GM19372 (cell line): ENCODE measurements around the gene MAN2A2.
"Not testable (repeated sequence)": the region's sequence is repeated elsewhere in the genome, so short reads cannot be mapped to it uniquely, and the experiment has no call there.

ENCODE experiments used
- ATAC-seq: cut with Tn5 transposase; IDR thresholded peaks from one replicate; pipeline ENCODE4 v1.9.1; 2021; ENCODE audit warnings: mild to moderate bottlenecking, low read depth, moderate library complexity; ENCODE audit not compliant: unreplicated experiment

Gene MAN2A2

DNA sequence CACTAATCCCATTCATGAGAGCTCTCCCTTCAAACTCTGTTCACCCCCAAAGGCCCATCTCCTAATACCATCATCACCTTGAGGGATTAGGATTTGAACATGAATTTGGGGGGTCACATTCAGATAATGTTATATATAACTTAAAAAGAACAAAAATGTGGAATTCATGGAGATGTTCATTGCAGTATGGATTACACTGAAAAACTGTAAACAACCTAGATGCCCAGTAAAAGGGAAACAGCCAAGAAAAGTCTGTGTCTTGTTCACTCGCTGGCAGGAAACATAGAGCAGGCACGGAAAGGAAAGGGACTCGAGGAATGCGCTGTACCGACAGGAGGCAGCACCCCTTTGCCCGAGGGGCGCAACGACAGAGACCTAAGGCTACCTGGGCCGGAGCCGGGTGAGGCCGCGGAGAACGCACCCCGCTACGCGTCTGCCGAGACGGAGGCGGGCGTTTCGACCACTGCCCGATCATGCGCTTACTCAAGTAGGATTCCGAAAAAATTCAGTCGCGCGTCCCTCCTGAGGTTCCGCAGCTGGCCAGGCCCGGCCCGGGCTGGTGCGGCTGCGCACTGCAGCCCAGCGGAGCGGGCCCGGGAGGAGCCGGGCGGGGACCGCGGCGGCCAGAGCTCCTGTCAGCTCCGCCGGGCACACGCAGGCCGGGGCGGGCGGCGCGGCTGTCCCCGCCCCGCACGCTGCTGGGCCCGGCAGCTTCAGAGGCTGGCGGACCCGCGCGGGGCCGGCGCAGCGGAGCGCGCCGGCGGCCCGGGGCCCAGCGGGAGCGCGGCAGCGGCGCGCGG is 862 bp upstream of the MAN2A2 start:
- ATAC-seq: peak; percentile 59

DNA sequence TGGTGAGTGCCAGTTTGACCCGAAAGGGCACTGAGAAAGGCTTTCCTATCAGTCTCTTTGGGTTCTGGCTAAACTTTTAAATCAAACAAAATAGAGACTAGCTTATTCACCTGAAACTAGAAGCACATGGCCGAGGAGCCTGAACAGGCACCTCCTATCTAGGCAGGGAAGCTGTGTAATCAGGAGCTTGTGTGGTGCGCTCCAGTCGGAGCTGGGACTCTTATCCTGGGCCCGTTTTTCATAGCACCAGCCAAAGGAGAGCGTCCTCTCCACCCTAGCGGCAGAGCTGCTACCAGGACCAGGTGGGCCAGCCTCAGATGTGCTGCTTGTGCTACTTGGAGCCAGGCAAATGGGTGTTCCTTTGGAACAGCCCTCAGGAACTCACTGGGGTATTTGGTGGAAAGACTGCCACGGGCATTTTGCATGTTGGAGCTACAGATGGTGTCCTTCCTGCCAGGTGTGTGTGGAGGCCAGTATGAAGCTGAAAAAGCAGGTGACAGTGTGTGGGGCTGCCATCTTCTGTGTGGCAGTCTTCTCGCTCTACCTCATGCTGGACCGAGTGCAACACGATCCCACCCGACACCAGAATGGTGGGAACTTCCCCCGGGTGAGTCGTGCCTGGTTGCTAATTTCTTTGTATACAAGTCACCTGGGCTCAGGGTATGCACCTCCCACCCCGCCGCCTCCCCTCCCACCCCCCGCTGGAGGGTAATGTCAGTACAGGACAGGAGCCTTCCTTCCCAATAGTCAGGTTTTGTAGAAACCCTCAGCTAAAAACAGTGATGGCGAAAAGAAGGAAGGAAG is 833 bp downstream of the MAN2A2 start:
- ATAC-seq: no peak

DNA sequence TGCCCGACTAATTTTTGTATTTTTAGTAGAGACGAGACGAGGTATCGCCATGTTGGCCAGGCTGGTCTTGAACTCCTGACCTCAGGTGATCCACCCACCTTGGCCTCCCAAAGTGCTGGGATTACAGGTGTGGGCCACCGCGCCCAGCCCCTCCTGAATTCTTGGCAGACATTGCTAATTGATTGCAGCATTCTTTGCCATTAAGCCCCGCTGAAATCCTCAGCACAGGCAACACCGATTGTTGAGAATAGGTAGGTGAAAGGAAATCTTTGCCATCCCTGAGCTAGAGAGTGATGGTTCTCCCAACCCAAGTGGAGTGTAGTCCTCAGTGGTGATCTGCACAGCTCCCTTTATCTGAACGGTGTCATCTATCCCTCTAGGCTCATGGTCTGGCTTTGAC is 1.6 kb downstream of the MAN2A2 start:
- ATAC-seq: no peak

DNA sequence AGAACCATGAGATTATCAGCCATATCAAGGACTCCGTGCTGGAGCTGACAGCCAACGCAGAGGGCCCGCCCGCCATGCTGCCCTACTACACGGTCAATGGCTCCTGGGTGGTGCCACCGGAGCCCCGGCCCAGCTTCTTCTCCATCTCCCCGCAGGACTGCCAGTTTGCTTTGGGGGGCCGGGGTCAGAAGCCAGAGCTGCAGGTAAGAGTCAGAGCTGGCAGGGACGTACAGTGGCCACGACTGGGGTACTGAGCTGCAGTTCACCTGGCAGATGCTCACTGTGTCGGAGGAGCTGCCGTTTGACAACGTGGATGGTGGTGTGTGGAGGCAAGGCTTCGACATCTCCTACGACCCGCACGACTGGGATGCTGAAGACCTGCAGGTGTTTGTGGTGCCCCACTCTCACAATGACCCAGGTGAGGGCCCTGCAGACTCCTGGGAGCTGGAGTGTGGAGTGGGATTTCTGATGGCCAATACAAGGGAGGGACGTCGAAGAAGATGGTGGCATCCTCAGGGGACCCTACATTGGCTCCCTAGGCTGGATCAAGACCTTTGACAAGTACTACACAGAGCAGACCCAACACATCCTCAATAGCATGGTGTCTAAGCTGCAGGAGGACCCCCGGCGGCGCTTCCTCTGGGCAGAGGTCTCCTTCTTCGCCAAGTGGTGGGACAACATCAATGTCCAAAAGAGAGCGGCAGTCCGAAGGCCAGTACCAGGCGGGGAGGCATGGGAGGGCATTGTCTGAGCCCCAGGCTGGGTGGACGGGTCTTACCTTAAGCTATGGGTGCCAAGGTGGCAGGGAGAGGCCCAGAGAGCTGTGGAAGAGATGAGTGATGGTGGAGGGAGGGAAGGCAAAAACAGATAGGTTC is 2.4 kb downstream of the MAN2A2 start:
- ATAC-seq: no peak

DNA sequence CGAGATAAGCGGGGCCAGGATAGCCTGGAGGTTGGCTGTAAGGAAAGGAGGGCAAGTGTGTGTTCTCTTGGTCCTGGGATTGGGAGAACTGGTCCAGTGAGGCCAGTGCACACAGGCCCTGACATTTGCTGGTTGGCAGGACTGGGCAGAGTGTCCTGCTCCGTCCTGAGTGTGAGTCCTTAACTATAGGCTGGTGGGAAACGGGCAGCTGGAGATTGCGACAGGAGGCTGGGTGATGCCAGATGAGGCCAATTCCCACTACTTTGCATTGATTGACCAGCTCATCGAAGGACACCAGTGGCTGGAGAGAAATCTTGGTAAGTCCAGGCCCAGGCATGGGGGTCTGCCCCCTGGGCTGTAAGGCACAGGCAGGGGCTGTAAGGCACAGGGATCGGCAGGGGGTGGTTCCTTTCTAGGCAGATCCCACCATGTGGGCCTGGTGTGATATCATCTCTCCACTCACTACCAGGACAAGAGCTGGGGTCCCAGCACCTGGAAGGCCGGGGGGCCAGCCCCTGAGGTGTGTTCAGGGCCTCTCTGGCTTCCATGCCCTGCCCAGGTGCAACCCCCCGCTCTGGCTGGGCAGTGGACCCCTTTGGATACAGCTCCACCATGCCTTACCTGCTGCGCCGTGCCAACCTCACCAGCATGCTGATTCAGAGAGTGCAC is 3.2 kb downstream of the MAN2A2 start:
- ATAC-seq: no peak

DNA sequence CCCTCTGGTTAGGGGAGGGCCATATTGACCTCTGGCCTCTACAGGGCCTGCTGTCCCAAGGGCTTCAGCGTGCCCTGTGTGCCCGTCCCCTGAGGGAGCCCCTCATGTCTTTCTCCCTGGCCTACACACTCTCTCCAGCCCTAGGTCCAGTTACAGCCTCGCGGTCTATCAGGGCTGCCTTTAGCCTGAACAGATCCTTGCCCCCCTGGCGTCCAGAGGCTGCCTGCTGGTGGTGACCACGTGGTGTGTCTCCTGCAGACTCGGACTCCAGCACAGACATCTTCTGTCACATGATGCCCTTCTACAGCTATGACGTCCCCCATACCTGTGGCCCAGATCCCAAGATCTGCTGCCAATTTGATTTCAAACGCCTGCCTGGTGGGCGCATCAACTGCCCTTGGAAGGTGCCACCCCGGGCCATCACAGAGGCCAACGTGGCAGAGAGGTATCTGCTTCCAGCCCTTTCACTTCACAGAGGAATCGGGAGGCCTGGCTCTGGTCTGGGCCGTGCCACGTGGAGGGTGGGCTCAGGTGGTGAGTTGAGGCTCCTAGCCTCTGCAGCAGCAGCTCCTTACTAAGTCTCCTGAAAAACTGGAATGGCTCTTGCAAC is 4.1 kb downstream of the MAN2A2 start:
- ATAC-seq: no peak

DNA sequence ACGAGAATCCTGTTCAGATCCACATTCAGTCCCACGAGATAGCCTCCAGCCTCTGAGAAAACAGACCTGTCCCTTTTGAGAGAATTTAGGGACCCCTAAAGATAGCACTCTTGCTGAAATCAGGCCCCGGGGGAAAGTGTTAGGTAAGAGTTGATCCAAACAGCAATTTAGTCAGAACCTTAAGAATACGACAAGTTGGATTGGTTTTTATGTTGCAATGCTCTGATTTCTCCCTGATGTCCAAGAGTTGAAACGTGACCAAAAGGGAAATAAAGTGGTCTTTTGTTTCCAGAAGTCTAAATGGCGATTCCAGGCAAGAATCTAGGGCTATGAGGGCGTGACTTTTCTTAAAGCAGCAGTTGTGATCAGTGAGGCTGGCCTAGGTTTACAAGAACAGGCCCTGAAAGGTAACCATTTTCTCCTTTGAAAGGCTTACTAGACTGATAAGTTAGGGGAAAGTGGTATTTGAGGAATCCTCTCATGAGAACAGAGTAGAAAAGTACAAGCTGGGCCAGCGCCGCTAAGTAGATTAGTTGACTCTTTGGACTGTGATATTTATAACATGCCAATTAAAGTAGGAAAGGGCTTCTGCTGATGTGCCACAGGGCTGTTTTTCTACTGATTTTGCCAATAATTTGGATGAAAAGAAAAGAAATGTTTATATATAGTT is 4.9 kb downstream of the MAN2A2 start:
- ATAC-seq: no peak

DNA sequence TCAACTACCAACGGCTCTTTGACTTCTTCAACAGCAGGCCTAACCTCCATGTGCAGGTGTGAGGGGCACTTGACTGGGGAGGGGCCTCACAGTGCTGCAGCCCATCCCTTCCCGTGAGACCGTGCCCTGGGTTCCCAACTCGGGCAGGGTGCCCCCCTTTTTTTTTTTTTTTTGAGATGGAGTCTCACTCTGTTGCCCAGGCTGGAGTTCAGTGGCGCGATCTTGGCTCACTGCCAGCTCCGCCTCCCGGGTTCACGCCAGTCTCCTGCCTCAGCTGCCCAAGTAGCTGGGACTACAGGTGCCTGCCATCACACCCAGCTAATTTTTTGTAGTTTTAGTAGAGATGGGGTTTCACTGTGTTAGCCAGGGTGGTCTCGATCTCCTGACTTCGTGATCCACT is 6.3 kb downstream of the MAN2A2 start:
- not testable (repeated sequence) for ATAC-seq

DNA sequence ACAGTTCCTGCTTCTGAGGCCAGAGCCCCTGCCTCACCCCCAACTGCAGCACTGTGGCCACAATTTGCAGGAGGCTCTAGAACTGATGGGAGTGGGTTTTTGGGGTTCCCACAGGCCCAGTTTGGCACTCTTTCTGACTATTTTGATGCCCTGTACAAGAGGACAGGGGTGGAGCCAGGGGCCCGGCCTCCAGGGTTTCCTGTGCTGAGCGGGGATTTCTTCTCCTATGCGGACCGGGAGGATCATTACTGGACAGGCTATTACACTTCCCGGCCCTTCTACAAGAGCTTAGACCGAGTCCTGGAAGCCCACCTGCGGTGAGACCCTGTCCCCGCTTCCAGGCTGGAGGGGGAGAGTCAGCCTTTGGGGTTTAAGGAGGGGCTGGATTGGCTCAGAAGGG is 6.9 kb downstream of the MAN2A2 start:
- ATAC-seq: no peak

DNA sequence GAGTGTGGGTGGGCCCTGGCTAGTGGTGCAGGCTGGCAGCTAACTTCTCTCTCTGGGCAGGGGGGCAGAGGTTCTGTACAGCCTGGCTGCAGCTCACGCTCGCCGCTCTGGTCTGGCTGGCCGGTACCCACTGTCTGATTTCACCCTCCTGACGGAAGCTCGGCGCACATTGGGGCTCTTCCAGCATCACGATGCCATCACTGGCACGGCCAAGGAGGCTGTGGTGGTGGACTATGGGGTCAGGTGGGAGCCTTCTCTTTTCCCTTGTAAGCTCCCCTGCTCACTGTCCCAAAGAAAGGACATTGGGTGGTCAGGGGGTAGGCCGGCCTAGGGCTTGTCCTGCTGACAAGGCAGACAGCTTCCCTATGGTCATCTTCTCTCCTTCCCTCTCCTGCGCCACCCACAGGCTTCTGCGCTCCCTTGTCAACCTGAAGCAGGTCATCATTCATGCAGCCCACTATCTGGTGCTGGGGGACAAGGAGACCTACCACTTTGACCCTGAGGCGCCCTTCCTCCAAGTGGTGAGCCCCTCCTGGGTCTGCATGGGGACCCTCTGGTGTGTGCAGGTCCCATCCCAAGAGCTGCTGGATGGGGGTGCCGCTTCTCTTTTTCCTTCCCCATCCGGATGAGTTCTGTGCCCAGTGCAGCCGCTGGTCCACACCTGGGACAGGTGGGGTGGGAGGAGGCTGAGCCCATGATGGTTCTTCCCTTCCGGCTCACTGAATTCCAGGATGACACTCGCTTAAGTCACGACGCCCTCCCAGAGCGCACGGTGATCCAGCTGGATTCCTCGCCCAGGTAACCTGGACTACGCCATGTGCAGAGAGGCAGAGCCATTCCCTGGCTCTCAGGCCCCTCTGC is 7.6 kb downstream of the MAN2A2 start:
- ATAC-seq: no peak

DNA sequence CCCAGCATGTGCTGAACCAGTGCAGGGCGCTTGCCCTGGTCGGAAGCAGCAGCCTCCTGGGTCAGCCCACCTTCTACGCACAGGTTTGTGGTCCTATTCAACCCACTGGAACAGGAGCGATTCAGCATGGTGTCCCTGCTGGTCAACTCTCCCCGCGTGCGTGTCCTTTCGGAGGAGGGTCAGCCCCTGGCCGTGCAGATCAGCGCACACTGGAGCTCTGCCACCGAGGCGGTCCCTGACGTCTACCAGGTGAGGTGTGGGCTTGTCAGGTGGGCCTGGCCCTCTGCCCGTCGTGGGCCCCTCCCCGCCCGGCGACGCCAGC is 8.2 kb downstream of the MAN2A2 start:
- no peak for ATAC-seq

DNA sequence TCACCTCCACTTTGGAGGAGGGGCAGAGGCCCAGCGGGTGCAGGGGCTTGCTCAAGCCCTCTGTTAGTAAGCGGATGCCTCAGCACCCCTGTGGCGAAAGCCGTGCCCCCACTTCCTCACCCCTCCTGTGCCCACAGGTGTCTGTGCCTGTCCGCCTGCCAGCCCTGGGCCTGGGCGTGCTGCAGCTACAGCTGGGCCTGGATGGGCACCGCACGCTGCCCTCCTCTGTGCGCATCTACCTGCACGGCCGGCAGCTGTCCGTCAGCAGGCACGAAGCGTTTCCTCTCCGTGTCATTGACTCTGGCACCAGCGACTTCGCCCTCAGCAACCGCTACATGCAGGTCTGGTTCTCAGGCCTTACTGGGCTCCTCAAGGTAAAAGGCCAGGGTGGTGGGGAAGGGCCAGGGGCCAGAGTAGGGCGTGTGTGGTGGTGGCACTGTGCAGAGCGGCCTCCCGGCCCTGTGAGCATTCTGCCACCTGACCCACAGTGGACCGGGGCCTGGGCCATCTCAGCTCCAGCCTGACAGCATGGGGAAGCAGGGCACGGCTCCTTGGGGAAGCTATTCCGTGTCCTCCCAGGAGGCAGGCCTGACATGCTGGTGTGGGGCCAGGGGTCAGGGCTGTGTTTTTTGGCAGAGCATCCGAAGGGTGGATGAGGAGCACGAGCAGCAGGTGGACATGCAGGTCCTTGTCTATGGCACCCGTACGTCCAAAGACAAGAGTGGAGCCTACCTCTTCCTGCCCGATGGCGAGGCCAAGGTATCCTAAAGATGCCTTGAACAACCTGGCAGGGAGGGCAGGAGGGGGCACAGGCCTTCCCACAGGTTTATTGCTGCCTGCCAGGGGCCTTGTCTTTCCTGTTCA is 9.0 kb downstream of the MAN2A2 start:
- ATAC-seq: no peak

DNA sequence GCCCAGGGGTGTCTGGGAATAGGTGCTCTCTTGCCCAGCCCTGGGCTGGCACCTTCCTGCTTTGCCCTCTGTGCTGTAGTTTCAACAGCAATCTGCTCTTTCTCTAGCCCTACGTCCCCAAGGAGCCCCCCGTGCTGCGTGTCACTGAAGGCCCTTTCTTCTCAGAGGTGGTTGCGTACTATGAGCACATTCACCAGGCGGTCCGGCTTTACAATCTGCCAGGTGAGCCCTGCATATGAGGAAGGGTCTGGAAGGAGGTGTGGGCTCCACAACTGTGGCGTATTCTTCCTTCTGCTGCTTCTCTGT is 9.6 kb downstream of the MAN2A2 start:
- no peak for ATAC-seq

DNA sequence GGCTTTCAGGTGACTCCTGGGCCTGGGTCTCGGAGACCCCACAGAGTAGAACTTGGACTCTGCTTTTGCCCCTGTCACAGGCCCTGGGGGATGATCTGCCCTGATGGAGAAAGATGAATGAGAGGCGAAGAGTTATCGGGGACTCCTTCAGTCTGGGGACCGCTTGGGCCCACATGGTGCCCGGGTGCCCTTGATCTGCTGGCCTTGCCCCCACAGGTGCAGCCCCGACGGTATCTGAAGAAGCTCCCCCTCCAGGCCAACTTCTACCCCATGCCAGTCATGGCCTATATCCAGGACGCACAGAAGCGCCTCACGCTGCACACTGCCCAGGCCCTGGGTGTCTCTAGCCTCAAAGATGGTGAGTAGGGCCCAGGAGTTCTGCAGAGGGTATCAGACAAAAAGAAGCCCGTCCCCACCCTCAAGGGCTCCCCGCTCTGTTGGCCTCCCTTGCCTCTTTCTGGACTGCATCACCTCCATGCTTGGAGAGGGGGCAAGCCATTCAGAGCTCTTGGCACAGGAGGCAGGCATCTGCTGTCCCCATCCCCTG is 10.4 kb downstream of the MAN2A2 start:
- no peak for ATAC-seq

DNA sequence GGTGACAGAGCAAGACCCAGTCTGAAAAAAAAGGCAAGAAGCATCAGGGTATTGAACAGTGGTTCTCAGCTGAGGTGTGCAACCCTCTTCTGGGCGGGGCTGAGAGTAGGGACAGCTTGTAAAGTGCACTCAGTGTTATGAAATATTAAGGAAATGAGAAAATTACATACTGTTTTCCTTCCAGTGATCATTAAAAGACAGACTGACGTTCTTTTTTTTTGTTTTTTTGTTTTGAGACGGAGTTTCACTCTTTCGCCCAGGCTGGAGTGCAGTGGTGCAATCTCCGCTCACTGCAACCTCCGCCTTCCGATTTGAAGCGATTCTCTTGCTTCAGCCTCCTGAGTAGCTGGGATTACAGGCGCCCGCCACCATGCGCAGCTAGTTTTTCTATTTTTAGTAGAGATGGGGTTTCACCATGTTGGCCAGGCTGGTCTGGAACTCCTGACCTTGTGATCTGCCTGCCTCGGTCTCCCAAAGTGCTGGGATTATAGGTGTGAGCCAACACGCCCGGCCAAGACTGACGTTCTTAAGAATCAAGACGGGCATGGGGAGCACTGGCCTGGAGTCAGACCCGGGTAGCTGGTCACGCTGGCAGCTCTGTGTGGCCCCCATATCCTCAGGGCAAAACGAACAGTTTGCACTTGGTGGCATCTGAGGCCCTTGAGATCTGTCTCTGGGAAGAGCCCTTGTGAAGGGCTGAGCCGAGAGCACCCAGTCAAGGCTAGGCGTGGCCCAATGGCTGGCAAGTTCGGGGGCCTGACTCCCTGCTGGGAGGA is 11.4 kb downstream of the MAN2A2 start:
- ATAC-seq: no peak

DNA sequence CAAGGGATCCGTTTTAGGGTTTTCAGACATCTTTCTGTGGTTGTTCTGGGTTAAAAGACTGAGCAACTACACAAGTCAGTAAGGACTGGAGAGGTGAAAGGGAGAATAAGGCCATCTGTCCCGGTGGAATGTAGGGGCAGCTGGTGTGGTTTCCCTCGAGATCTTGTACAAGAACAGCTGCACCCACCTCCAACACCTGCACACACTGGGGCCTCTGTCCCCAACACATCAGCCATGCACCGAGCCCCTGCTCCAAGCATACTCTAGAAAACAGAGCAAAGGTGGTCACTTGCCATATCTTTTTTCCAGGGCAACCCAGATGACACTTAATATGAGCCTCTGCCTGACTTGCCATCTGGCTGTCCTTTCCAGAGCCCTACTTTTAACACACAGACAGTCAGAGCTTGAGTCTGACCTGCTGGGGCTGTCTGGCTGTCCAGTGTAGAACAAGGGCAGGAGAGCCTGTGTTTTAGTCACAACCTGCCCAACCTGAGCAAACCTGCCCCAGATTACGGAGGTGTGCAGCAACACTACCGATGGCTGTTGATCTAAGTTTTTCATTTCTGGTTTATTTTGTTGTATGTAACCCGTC is 12.2 kb downstream of the MAN2A2 start:
- no peak for ATAC-seq
